GM12892 (cell line): ENCODE data around the gene PDZRN4.

Source experiments
- DNase-seq: peaks from one replicate; pipeline ENCODE4 v3.0.0; 2011; ENCODE audit not compliant: insufficient read length
- FAIRE-seq: peaks from 2 replicates; lab custom pipeline; 2011; peaks lifted over from hg19 to GRCh38; lab: Jason Lieb, UNC
- POLR2A ChIP-seq: IDR thresholded peaks from 2 replicates; pipeline ENCODE4 v1.6.1; 2011; ENCODE audit warnings: low read depth, low read length, control low read depth
- POLR2AphosphoS5 ChIP-seq: IDR thresholded peaks from 2 replicates; pipeline ENCODE4 v1.6.1; 2011; ENCODE audit warnings: low read depth, low read length, control low read depth
- TAF1 ChIP-seq: IDR thresholded peaks from 2 replicates; pipeline ENCODE4 v1.6.1; 2011; ENCODE audit warnings: low read depth, mild to moderate bottlenecking, control low read depth, low read length, borderline replicate concordance

PDZRN4 gene

GRCh38 chr12:41442896-41443295 is 254.8 kb downstream of the PDZRN4 start:
- no peak for DNase-seq
- TF ChIP-seq POLR2AphosphoS5 (no peak), TAF1 (no peak)
- no peak for FAIRE-seq

GRCh38 chr12:41443690-41444089 is 255.6 kb downstream of the PDZRN4 start:
- DNase-seq: no peak
- TF ChIP-seq TAF1 (no peak), POLR2AphosphoS5 (no peak), POLR2A (no peak)
- no peak for FAIRE-seq

GRCh38 chr12:41452838-41453407 is 264.8 kb downstream of the PDZRN4 start:
- FAIRE-seq: no peak
- TF ChIP-seq POLR2AphosphoS5: no peak
- TF ChIP-seq TAF1: no peak
- no peak for TF ChIP-seq POLR2A
- no peak for DNase-seq

GRCh38 chr12:41453409-41453808 is 265.3 kb downstream of the PDZRN4 start:
- TF ChIP-seq POLR2AphosphoS5 (no peak), POLR2A (no peak), TAF1 (no peak)
- DNase-seq (no peak), FAIRE-seq (no peak)

- no peak for FAIRE-seq
- TF ChIP-seq POLR2A: no peak
- no peak for TF ChIP-seq TAF1
- no peak for TF ChIP-seq POLR2AphosphoS5
- no peak for DNase-seq
Measured at GRCh38 chr12:41459111-41459905, 271.2 kb downstream of the PDZRN4 start.

- FAIRE-seq (no peak), DNase-seq (no peak)
- TF ChIP-seq TAF1: no peak
- no peak for TF ChIP-seq POLR2AphosphoS5
- no peak for TF ChIP-seq POLR2A
Measured at GRCh38 chr12:41459906-41460214, 271.7 kb downstream of the PDZRN4 start.

GRCh38 chr12:41460906-41461305 is 272.8 kb downstream of the PDZRN4 start:
- TF ChIP-seq TAF1 (no peak), POLR2AphosphoS5 (no peak), POLR2A (no peak)
- no peak for DNase-seq
- no peak for FAIRE-seq

- DNase-seq (no peak), FAIRE-seq (no peak)
- TF ChIP-seq POLR2AphosphoS5 (no peak), TAF1 (no peak), POLR2A (no peak)
Measured at GRCh38 chr12:41462312-41462711, 274.2 kb downstream of the PDZRN4 start.

GRCh38 chr12:41465526-41465925 is 277.4 kb downstream of the PDZRN4 start:
- no peak for TF ChIP-seq POLR2A
- TF ChIP-seq TAF1: no peak
- no peak for TF ChIP-seq POLR2AphosphoS5
- DNase-seq (no peak), FAIRE-seq (no peak)

- DNase-seq (no peak), FAIRE-seq (no peak)
- TF ChIP-seq TAF1 (no peak), POLR2AphosphoS5 (no peak), POLR2A (no peak)
Measured at GRCh38 chr12:41466300-41466699, 278.2 kb downstream of the PDZRN4 start.

- TF ChIP-seq TAF1 (no peak), POLR2AphosphoS5 (no peak), POLR2A (no peak)
- no peak for FAIRE-seq
- no peak for DNase-seq
Measured at GRCh38 chr12:41466802-41467201, 278.7 kb downstream of the PDZRN4 start.

GRCh38 chr12:41467591-41468325 is 279.6 kb downstream of the PDZRN4 start:
- TF ChIP-seq POLR2AphosphoS5: no peak
- no peak for TF ChIP-seq TAF1
- no peak for TF ChIP-seq POLR2A
- no peak for FAIRE-seq
- DNase-seq: no peak
